Measurements from ENCODE around the gene NDUFA11. TPM values are rescaled to one million over a fixed set of nuclear protein-coding genes. Genes with fewer than 3 reads are reported as not detected.
"Not testable (repeated sequence)": the region's sequence is repeated elsewhere in the genome, so short reads cannot be mapped to it uniquely, and the experiment has no call there.

The NDUFA11 gene
- total RNA-seq, 1 donor from 2014 or later, result 253 TPM

DNA sequence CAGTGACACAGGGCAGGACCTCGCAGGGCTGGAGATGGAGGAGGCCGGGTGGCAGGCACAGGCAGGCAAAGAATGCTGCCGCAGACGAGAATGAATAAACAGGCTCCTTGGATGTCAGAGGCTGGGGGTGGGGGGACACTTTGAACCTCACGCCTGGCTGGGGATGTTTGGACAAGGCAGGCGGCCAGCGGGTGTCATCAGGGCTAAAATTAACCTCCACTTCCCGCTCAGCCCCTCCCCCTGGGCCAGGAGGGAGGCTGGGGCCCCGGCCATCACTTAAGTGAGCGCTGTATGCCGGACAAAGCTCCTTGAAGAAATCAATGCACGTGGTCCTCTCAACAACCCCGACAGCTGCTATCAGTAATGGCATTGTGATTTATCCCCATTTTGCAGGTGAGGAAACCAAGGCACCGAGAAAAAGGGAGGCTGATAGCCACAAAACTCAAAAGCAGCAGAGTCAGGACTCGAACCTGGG, 22.9 kb downstream of the NDUFA11 start:
- DNase-seq (ENCODE audit: extremely low spot score, unreplicated experiment), result no peak
- peaks cover 18% of the 10 kb centered on the region for H3K4me1 Mint-ChIP-seq (ENCODE audit: unreplicated experiment)
- TF ChIP-seq, protein P1, sequence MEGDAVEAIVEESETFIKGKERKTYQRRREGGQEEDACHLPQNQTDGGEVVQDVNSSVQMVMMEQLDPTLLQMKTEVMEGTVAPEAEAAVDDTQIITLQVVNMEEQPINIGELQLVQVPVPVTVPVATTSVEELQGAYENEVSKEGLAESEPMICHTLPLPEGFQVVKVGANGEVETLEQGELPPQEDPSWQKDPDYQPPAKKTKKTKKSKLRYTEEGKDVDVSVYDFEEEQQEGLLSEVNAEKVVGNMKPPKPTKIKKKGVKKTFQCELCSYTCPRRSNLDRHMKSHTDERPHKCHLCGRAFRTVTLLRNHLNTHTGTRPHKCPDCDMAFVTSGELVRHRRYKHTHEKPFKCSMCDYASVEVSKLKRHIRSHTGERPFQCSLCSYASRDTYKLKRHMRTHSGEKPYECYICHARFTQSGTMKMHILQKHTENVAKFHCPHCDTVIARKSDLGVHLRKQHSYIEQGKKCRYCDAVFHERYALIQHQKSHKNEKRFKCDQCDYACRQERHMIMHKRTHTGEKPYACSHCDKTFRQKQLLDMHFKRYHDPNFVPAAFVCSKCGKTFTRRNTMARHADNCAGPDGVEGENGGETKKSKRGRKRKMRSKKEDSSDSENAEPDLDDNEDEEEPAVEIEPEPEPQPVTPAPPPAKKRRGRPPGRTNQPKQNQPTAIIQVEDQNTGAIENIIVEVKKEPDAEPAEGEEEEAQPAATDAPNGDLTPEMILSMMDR (conservative IDR thresholded peaks at IDR 0.05), result no peak
- H3K9me3 Mint-ChIP-seq, result no peaks in the 10 kb centered on the region
- no peak overlapping the region for H3K27ac Mint-ChIP-seq
- H3K36me3 Mint-ChIP-seq, result no peaks in the 10 kb centered on the region
- H3K4me3 Mint-ChIP-seq, result no peak overlapping the region
- no peaks in the 10 kb centered on the region for H3K27me3 Mint-ChIP-seq

DNA sequence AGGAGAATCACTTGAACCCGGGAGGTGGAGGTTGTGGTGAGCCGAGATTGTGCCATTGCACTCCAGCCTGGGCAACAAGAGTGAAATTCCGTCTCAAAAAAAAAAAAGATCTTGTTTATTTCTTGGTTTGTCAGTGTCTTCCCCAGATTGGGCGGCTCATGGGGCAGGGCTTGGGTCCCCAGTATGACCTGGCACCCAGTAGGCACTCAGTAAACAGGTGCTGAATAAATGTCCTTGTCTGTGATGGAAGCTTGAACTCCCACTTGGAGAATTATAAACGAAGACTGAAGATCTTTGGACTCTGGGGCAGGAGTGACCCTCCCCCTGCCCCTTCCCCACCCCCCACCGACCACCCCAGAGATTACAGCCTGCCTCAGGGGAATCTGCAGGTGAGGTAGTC, 23.4 kb downstream of the NDUFA11 start:
- Mint-ChIP-seq H3K4me3 (no peak overlapping the region), H3K4me1 (ENCODE audit: unreplicated experiment) (peaks cover 15% of the 10 kb centered on the region), H3K27me3 (no peaks in the 10 kb centered on the region), H3K9me3 (no peaks in the 10 kb centered on the region), H3K27ac (no peak overlapping the region), H3K36me3 (no peaks in the 10 kb centered on the region)
- TF ChIP-seq, protein P1 (conservative IDR thresholded peaks at IDR 0.05), result no peak
- no peak for DNase-seq (ENCODE audit: extremely low spot score, unreplicated experiment)

DNA sequence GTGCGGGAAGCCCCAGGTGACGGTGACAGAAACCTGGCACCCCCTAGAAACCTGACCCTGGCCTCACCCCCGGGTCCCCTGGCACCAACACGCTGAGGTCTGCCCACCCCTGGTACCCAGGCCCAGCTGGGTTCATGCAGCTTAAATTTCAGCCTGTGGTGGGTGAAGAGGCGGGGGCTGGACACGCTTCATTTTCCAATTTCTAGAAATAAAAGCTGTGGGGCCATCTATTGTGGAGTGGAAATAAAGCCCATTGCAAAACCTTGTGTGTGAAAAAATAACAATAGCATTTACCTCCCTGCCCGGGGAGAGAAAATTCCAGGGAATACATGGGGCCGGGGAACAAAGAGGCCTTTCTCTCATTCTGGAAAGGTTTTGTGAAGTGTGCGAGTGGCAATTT, 25.7 kb downstream of the NDUFA11 start:
- Mint-ChIP-seq H3K27me3 (no peaks in the 10 kb centered on the region), H3K4me1 (ENCODE audit: unreplicated experiment) (peaks cover 9% of the 10 kb centered on the region), H3K36me3 (no peaks in the 10 kb centered on the region), H3K9me3 (no peaks in the 10 kb centered on the region), H3K4me3 (no peak overlapping the region), H3K27ac (no peak overlapping the region)
- no peak for DNase-seq (ENCODE audit: extremely low spot score, unreplicated experiment)
- TF ChIP-seq, protein P1 (conservative IDR thresholded peaks at IDR 0.05), result no peak

DNA sequence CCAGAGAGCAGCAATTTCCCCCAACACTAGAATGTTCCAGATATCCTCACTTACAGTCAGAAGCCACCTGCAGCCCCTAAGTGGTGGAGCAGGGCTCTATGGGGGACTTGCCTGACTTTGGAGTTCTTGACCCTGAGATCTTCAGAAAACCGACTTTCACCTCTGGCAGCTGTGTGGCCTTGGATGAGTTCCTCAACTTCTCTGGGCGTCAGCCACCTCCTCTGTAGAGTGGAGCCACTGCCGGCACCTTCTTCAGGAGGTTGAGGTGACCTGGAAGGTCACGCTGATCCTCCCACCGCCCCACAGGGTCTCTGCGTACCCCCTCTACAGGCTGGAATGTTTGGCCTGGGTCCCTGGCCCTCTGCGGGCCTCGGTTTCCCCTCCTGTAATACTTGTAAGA, 26.2 kb downstream of the NDUFA11 start:
- no peak overlapping the region for H3K4me3 Mint-ChIP-seq
- no peaks in the 10 kb centered on the region for H3K27me3 Mint-ChIP-seq
- no peak overlapping the region for H3K27ac Mint-ChIP-seq
- H3K9me3 Mint-ChIP-seq, result no peaks in the 10 kb centered on the region
- no peak for DNase-seq (ENCODE audit: extremely low spot score, unreplicated experiment)
- peaks cover 6% of the 10 kb centered on the region for H3K4me1 Mint-ChIP-seq (ENCODE audit: unreplicated experiment)
- H3K36me3 Mint-ChIP-seq, result no peaks in the 10 kb centered on the region
- TF ChIP-seq, protein P1 (conservative IDR thresholded peaks at IDR 0.05), result no peak

DNA sequence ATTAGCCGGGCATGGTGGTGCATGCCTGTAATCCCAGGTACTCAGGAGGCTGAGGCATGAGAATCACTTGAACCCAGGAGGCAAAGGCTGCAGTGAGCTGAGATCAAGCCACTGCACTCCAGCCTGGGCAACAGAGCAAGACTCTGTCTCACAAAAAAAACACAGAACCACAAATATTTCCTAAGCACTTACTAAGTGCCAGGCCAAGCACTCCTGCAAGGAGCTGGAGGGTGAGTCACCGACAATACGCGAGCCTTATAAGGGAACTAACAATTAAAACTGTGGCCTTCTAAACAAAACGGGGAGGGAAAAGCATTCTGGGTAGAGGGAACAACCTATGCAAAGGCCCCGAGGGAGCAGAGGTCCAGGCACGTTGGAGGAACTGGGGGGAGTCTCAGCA, 29.1 kb downstream of the NDUFA11 start:
- not testable (repeated sequence) for H3K27ac Mint-ChIP-seq; H3K4me3 Mint-ChIP-seq; DNase-seq (ENCODE audit: extremely low spot score, unreplicated experiment); H3K27me3 Mint-ChIP-seq; H3K36me3 Mint-ChIP-seq; H3K9me3 Mint-ChIP-seq; H3K4me1 Mint-ChIP-seq (ENCODE audit: unreplicated experiment)

DNA sequence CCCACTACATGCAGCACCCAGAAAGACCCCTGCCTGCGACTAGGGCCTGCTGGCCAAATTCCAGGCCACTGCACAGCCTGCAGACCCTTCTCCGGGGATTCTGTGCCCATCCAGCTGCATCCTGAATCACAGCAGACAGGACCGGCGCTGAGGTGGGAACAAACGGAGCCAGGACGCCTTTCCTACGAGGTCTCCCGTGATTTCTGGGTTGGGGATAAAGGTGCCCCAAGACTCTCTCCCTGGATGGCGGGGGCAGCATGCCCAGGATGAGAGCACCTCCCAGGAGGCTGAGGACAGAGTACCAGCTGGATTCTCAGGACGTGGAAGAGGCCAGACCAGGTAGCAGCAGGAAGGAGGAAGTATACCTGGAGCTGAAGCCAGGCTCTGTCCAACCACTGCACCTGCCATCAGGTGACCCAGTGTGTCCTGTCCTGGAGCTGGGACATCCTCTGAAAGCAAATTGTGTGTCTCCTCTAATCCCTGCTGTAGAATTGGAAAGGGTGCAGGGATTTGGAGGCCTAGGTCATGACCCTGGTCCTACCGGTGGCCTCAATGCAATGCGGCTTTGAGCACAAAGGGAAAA, 29.9 kb downstream of the NDUFA11 start:
- Mint-ChIP-seq H3K36me3 (no peaks in the 10 kb centered on the region), H3K9me3 (no peaks in the 10 kb centered on the region), H3K27me3 (no peaks in the 10 kb centered on the region), H3K4me1 (ENCODE audit: unreplicated experiment) (peaks cover 5% of the 10 kb centered on the region), H3K4me3 (no peak overlapping the region), H3K27ac (no peak overlapping the region)
- no peak for DNase-seq (ENCODE audit: extremely low spot score, unreplicated experiment)
- TF ChIP-seq, protein P1 (conservative IDR thresholded peaks at IDR 0.05), result no peak

Data from type B pancreatic cell (in vitro differentiated cells).